CD4-positive, alpha-beta T cell (primary cell): ENCODE results near the gene CTNNA1. TPM values are rescaled to one million over a fixed set of nuclear protein-coding genes. Genes with fewer than 3 reads are reported as not detected.

Experiments
- ATAC-seq: fragments of 200-7000 bp; cut with Tn5 transposase; one replicate; pipeline ENCODE4 v1.10.0; 2022; ENCODE audit warnings: mild to moderate bottlenecking; ENCODE audit not compliant: poor library complexity
- CTCF ChIA-PET: fragments of 350-600 bp; sonication (Branson Sonifier 250); formaldehyde crosslinking; loops from one replicate; lab custom pipeline; 2021; ENCODE audit warnings: antibody characterized with exemption, inconsistent platforms; lab: Charles Lee
- POLR2A ChIA-PET: fragments of 350-600 bp; sonication (Branson Sonifier 250); formaldehyde crosslinking; loops from one replicate; lab custom pipeline; 2021; ENCODE audit warnings: antibody characterized with exemption, inconsistent platforms; lab: Charles Lee
- DNase-seq, 14 experiments: peaks; one replicate each; pipeline ENCODE4 v3.0.0-alpha.2; 2013 to 2020; ENCODE audit warnings: mixed read lengths in 2 of 14
- H3K27ac ChIP-seq, 2 donors: one replicate each; pipeline versions ENCODE4 v1.5.1 to v1.7.0; 2013; ENCODE audit warnings: low read length in 2 of 2, low read depth in 1 of 2, mild to moderate bottlenecking in 1 of 2
- H3K27me3 ChIP-seq, 2 experiments: 1 replicate in 1 of 2; 2 replicates in 1 of 2; pipeline versions ENCODE4 v1.6.1 to v1.7.0; 2013; ENCODE audit warnings: low read length in 2 of 2, control low read depth in 1 of 2, mild to moderate bottlenecking in 1 of 2, moderate library complexity in 1 of 2; ENCODE audit not compliant: insufficient read depth in 2 of 2, control insufficient read depth in 1 of 2
- H3K36me3 ChIP-seq: one replicate; pipeline ENCODE4 v1.6.1; 2013; ENCODE audit warnings: low read length, control low read depth; ENCODE audit not compliant: insufficient read depth
- H3K4me1 ChIP-seq: one replicate; pipeline ENCODE4 v1.6.1; 2013; ENCODE audit warnings: low read length, control low read depth; ENCODE audit not compliant: insufficient read depth
- H3K4me3 ChIP-seq: one replicate; pipeline ENCODE4 v1.5.1; 2013; ENCODE audit warnings: mild to moderate bottlenecking, low read length, moderate library complexity
- H3K9me3 ChIP-seq, 2 experiments: 1 replicate in 1 of 2; 2 replicates in 1 of 2; pipeline versions ENCODE4 v1.6.1 to v1.7.0; 2013; ENCODE audit warnings: low read length in 2 of 2, mild to moderate bottlenecking in 2 of 2, control low read depth in 1 of 2, moderate library complexity in 1 of 2; ENCODE audit not compliant: control insufficient read depth in 1 of 2, insufficient read depth in 1 of 2
- H3K27ac Mint-ChIP-seq: one replicate; pipeline ENCODE4 v1.8.0; 2020; ENCODE audit warnings: mixed read lengths
- H3K27me3 Mint-ChIP-seq: one replicate; pipeline ENCODE4 v1.8.0; 2021; ENCODE audit warnings: mixed read lengths
- H3K36me3 Mint-ChIP-seq: one replicate; pipeline ENCODE4 v1.8.0; 2021; ENCODE audit warnings: low read depth, mixed read lengths
- H3K4me1 Mint-ChIP-seq: one replicate; pipeline ENCODE4 v1.8.0; 2021; ENCODE audit warnings: low read depth, mixed read lengths
- H3K4me3 Mint-ChIP-seq: one replicate; pipeline ENCODE4 v1.8.0; 2020; ENCODE audit warnings: mild to moderate bottlenecking, mixed read lengths
- H3K9me3 Mint-ChIP-seq: one replicate; pipeline ENCODE4 v1.8.0; 2020; ENCODE audit warnings: mixed read lengths
- intact Hi-C, 2 experiments: fragments of 100-400 bp; cut with DNase I in 1 of 2; cut with micrococcal nuclease in 1 of 2; formaldehyde crosslinking; loops; one replicate each; pipeline versions ENCODE4 v1.15.1 to v1.9.0; 2023 to 2025; cut with DNase I, micrococcal nuclease
- total RNA-seq, 174 experiments: library from RNA in 2 of 174; stranded (reverse) in 2 of 174; gene quantifications; one replicate each; pipeline ENCODE4 v1.2.3 and lab custom pipeline; 2021 to 2026
- TF ChIP-seq, protein P1 (sequence below): fragments of 200-600 bp; IDR thresholded peaks from one replicate; pipeline ENCODE4 v1.8.0; 2022; ENCODE audit warnings: antibody characterized with exemption, mild to moderate bottlenecking

The CTNNA1 gene
- total RNA-seq, 2 experiments from 2014 or later = 6.0 to 6.7 TPM

DNA sequence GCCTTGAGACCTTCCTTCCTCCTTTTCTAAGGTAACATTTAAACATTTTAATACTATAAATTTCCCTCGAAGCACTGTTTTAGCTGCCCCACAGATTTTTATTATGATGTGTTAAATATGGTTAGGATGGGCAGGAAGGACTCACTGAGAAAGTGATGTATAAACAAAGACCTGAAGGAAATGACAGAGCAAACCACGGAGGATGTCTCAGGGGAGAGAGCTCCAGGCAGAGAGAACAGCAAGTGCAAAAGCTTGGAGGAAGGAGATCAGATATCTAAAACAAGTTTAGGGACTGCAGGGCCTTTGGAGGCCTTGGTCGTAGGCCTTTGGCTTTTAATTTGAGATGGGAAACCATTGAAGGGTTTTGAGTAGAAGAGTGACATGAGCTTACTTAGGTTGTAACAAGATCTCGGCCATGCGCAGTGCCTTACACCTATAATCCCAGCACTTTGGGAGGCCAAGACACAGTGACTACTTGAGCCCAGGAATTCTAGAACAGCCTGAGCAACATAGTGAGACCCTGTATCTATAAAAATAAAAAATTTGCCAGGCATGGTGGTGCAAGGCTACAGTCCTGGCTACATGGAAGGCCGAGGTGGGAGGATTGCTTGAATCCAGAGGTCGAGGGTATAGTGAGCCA, 157.4 kb downstream of the CTNNA1 start:
- intact Hi-C loops = no loop called here
- H3K4me1 ChIP-seq = no peaks in the 10 kb centered on the region
- Mint-ChIP-seq H3K4me3 (no peak overlapping the region), H3K27ac (no peak overlapping the region), H3K4me1 (no peaks in the 10 kb centered on the region), H3K36me3 (no peaks in the 10 kb centered on the region), H3K9me3 (no peaks in the 10 kb centered on the region), H3K27me3 (no peaks in the 10 kb centered on the region)
- H3K36me3 ChIP-seq = peaks cover 3% of the 10 kb centered on the region
- no peaks in the 10 kb centered on the region for H3K9me3 ChIP-seq
- H3K27me3 ChIP-seq = no peaks in the 10 kb centered on the region
- ChIA-PET POLR2A (no interaction called here), CTCF (no interaction called here)
- H3K27ac ChIP-seq = no peak overlapping the region
- ATAC-seq (no peak), DNase-seq (no peak)
- H3K4me3 ChIP-seq = no peak overlapping the region
- TF ChIP-seq, protein P1, sequence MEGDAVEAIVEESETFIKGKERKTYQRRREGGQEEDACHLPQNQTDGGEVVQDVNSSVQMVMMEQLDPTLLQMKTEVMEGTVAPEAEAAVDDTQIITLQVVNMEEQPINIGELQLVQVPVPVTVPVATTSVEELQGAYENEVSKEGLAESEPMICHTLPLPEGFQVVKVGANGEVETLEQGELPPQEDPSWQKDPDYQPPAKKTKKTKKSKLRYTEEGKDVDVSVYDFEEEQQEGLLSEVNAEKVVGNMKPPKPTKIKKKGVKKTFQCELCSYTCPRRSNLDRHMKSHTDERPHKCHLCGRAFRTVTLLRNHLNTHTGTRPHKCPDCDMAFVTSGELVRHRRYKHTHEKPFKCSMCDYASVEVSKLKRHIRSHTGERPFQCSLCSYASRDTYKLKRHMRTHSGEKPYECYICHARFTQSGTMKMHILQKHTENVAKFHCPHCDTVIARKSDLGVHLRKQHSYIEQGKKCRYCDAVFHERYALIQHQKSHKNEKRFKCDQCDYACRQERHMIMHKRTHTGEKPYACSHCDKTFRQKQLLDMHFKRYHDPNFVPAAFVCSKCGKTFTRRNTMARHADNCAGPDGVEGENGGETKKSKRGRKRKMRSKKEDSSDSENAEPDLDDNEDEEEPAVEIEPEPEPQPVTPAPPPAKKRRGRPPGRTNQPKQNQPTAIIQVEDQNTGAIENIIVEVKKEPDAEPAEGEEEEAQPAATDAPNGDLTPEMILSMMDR = no peak

DNA sequence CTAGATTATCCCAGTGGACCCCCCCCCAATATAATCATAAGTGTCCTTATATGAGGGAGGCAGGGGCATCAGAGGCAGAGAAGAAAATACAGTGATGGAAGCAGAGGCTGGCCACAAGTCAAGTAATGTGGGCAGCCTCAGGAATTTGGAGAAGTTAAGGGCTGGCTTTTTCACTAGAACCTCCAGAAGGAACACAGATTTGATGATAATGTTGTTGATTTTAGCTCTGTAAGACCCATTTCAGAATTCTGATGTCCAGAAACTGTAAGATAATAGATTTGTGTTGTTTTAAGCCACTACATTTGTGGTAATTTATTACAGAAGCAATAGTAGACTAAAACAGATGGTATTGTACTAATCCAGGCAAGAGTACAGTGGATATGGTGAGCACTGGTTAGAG, 158.2 kb downstream of the CTNNA1 start:
- CTCF ChIA-PET = no interaction called here
- Mint-ChIP-seq H3K4me3 (no peak overlapping the region), H3K27me3 (no peaks in the 10 kb centered on the region), H3K9me3 (no peaks in the 10 kb centered on the region), H3K4me1 (no peaks in the 10 kb centered on the region), H3K36me3 (no peaks in the 10 kb centered on the region), H3K27ac (no peak overlapping the region)
- no peak overlapping the region for H3K27ac ChIP-seq
- POLR2A ChIA-PET = no interaction called here
- ATAC-seq (no peak), DNase-seq (no peak)
- H3K4me3 ChIP-seq = no peak overlapping the region
- no peaks in the 10 kb centered on the region for H3K4me1 ChIP-seq
- intact Hi-C loops = no loop called here
- TF ChIP-seq, protein P1 = no peak
- no peaks in the 10 kb centered on the region for H3K9me3 ChIP-seq
- H3K27me3 ChIP-seq = no peaks in the 10 kb centered on the region
- H3K36me3 ChIP-seq = no peaks in the 10 kb centered on the region

- DNase-seq (no peak), ATAC-seq (no peak)
- Mint-ChIP-seq H3K4me1 (no peaks in the 10 kb centered on the region), H3K27ac (no peak overlapping the region), H3K4me3 (no peak overlapping the region), H3K27me3 (no peaks in the 10 kb centered on the region), H3K9me3 (no peaks in the 10 kb centered on the region), H3K36me3 (no peaks in the 10 kb centered on the region)
- CTCF ChIA-PET = no interaction called here
- Histone ChIP-seq H3K27me3 (no peaks in the 10 kb centered on the region), H3K4me1 (no peaks in the 10 kb centered on the region), H3K36me3 (no peaks in the 10 kb centered on the region), H3K27ac (no peak overlapping the region), H3K9me3 (no peaks in the 10 kb centered on the region), H3K4me3 (no peak overlapping the region)
- TF ChIP-seq, protein P1 = no peak
- intact Hi-C loops = no loop called here
- POLR2A ChIA-PET = no interaction called here
Observed at GRCh38 chr5:138912093-138912492, 158.9 kb downstream of the CTNNA1 start.
